ENCODE results near the gene NEK11. TPM values are rescaled to one million over a fixed set of nuclear protein-coding genes. Genes with fewer than 3 reads are reported as not detected.

Gene NEK11
- total RNA-seq, 1 donor from 2014 or later: 3.8 TPM

GRCh38 chr3:131216330-131216729, 189.7 kb downstream of the NEK11 start:
- no peak overlapping the region for H3K4me3 ChIP-seq
- intact Hi-C loops (cut with DNase I): no loop called here
- H3K36me3 ChIP-seq: no peaks in the 10 kb centered on the region
- DNase-seq (no peak), ATAC-seq (no peak)
- no peaks in the 10 kb centered on the region for H3K9me3 ChIP-seq
- H3K27me3 ChIP-seq: no peaks in the 10 kb centered on the region
- no peaks in the 10 kb centered on the region for H3K4me1 ChIP-seq
- H3K27ac ChIP-seq: no peak overlapping the region
- TF ChIP-seq CTCF (IDR thresholded peaks at IDR 0.05): no peak

- DNase-seq (no peak), ATAC-seq (no peak)
- Histone ChIP-seq H3K36me3 (no peaks in the 10 kb centered on the region), H3K27me3 (no peaks in the 10 kb centered on the region), H3K9me3 (no peaks in the 10 kb centered on the region), H3K4me1 (no peaks in the 10 kb centered on the region), H3K27ac (no peak overlapping the region), H3K4me3 (no peak overlapping the region)
- intact Hi-C loops (cut with DNase I): no loop called here
- TF ChIP-seq CTCF (IDR thresholded peaks at IDR 0.05): no peak
Observed at GRCh38 chr3:131216801-131217200, 190.1 kb downstream of the NEK11 start.

GRCh38 chr3:131217296-131217741, 190.6 kb downstream of the NEK11 start:
- Histone ChIP-seq H3K4me3 (no peak overlapping the region), H3K36me3 (no peaks in the 10 kb centered on the region), H3K27ac (no peak overlapping the region), H3K9me3 (no peaks in the 10 kb centered on the region), H3K4me1 (no peaks in the 10 kb centered on the region), H3K27me3 (no peaks in the 10 kb centered on the region)
- no peak for DNase-seq
- no peak for TF ChIP-seq CTCF (IDR thresholded peaks at IDR 0.05)
- no peak for ATAC-seq
- intact Hi-C loops (cut with DNase I): no loop called here

DNA sequence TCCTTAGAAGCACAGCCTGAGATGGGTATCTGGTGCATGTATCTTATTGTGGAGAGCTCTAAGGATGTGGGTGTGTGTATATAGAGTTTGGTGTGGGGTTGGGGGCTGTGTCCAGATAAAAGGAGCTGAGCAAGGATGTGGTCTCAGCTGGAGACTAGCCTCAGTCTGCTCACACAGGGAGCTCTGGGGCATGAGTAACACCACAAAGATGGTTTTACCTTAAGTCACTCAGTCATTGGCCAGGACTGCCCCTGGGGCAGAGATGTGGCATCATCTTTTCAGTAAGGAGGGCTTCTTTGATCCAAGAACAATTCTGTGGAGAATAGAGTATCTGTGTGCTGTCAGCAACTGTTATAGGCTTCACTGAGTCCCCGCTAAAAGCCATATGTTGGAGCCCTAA, 191.5 kb downstream of the NEK11 start:
- Histone ChIP-seq H3K4me3 (no peak overlapping the region), H3K36me3 (no peaks in the 10 kb centered on the region), H3K27ac (no peak overlapping the region), H3K4me1 (no peaks in the 10 kb centered on the region), H3K9me3 (no peaks in the 10 kb centered on the region), H3K27me3 (no peaks in the 10 kb centered on the region)
- ATAC-seq (no peak), DNase-seq (no peak)
- intact Hi-C loops (cut with DNase I): no loop called here
- TF ChIP-seq CTCF (IDR thresholded peaks at IDR 0.05): no peak

- H3K4me3 ChIP-seq: no peak overlapping the region
- no peak for ATAC-seq
- no peak overlapping the region for H3K27ac ChIP-seq
- TF ChIP-seq CTCF (IDR thresholded peaks at IDR 0.05): no peak
- intact Hi-C loops (cut with DNase I): no loop called here
- H3K36me3 ChIP-seq: no peaks in the 10 kb centered on the region
- no peaks in the 10 kb centered on the region for H3K27me3 ChIP-seq
- H3K4me1 ChIP-seq: no peaks in the 10 kb centered on the region
- H3K9me3 ChIP-seq: no peaks in the 10 kb centered on the region
- no peak for DNase-seq
Observed at GRCh38 chr3:131221731-131222130, 195.1 kb downstream of the NEK11 start.

DNA sequence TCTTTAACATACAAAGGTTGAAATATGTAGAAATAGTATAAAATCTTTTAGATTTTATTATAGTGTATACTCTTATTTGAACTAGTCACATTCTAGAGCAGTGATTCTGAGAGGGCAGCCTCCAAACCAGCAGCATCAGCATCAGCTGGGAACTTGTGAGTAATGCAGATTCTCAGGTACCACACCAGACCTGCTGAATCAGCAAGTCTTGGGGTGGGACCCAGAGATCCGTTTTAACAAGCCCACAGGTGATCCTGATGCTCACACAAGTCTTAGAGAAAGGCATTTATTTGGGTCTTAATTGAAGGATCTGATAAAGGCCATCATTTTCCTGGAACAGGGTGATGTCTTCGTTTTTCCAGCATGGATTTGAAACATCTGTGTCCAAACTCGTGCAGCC, 195.9 kb downstream of the NEK11 start:
- Histone ChIP-seq H3K4me1 (no peaks in the 10 kb centered on the region), H3K4me3 (no peak overlapping the region), H3K9me3 (no peaks in the 10 kb centered on the region), H3K27ac (no peak overlapping the region), H3K36me3 (no peaks in the 10 kb centered on the region), H3K27me3 (no peaks in the 10 kb centered on the region)
- intact Hi-C loops (cut with DNase I): no loop called here
- DNase-seq (no peak), ATAC-seq (no peak)
- TF ChIP-seq CTCF (IDR thresholded peaks at IDR 0.05): no peak

Data from upper lobe of right lung (tissue), 1 donor.